Lower lobe of right lung (tissue), 2 donors: ENCODE results near the gene ARMC2. TPM values are rescaled to one million over a fixed set of nuclear protein-coding genes. Genes with fewer than 3 reads are reported as not detected.

ENCODE experiments used
- ATAC-seq, 2 donors: fragments of 200-7000 bp; cut with Tn5 transposase; one replicate each; pipeline ENCODE4 v1.9.1; 2020 to 2022; ENCODE audit warnings: mild to moderate bottlenecking in 2 of 2, moderate library complexity in 2 of 2
- DNase-seq: peaks from one replicate; pipeline ENCODE4 v3.0.0-alpha.2; 2020
- H3K27ac ChIP-seq: fragments of 200-600 bp; one replicate; pipeline ENCODE4 v1.8.0; 2022
- H3K27me3 ChIP-seq: fragments of 200-600 bp; one replicate; pipeline ENCODE4 v1.8.0; 2022; ENCODE audit warnings: low read depth
- H3K36me3 ChIP-seq: fragments of 200-600 bp; one replicate; pipeline ENCODE4 v1.8.0; 2022; ENCODE audit warnings: mild to moderate bottlenecking
- H3K4me1 ChIP-seq: fragments of 200-600 bp; one replicate; pipeline ENCODE4 v1.8.0; 2022
- H3K4me3 ChIP-seq: fragments of 200-600 bp; one replicate; pipeline ENCODE4 v1.8.0; 2022; ENCODE audit warnings: mild to moderate bottlenecking
- H3K9me3 ChIP-seq: fragments of 200-600 bp; one replicate; pipeline ENCODE4 v1.8.0; 2022
- intact Hi-C: fragments of 100-400 bp; cut with DNase I; formaldehyde crosslinking; loops from one replicate; pipeline ENCODE4 v1.11.0; 2022
- total RNA-seq: library from RNA; stranded (reverse); fragmentation: NEBNext Ultra II Directional; extraction: Animal tissue kit (Norgen Biotek cat#: 25700); gene quantifications from one replicate; pipeline ENCODE4 v1.2.1, GENCODE V29; 2021
- TF ChIP-seq, protein P1 (sequence below): fragments of 200-600 bp; IDR thresholded peaks from one replicate; pipeline ENCODE4 v1.8.0; 2022; ENCODE audit warnings: antibody characterized with exemption, mild to moderate bottlenecking
- donor health status: DM: no; HTN: yes; CAD: no; lungs with severe emphysema.

Gene ARMC2
- total RNA-seq, 1 donor from 2014 or later, result 10.8 TPM

DNA sequence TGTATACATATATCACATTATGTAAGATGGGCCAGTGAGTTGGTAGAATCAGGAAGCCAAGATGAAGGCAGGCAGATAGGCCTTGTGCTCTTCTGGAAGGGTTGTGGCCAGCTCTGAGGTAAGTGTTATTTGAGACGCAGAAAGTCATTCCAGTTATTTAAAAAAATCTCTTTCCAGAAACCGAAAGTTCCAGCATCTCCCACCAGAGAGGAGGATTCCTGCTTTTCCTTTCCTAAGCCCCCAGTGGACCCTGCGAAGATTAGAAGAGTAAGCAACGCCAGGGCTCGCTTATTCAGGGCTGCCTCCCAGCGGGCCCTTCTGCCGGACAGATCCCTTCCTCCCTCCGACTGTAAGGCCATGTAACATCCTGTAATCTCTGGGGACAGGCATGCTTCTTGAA is 20.4 kb downstream of the ARMC2 start:
- ATAC-seq (no peak), DNase-seq (no peak)
- H3K4me3 ChIP-seq, result no peak overlapping the region
- H3K27me3 ChIP-seq, result no peaks in the 10 kb centered on the region
- peaks cover 28% of the 10 kb centered on the region for H3K4me1 ChIP-seq
- TF ChIP-seq, protein P1, sequence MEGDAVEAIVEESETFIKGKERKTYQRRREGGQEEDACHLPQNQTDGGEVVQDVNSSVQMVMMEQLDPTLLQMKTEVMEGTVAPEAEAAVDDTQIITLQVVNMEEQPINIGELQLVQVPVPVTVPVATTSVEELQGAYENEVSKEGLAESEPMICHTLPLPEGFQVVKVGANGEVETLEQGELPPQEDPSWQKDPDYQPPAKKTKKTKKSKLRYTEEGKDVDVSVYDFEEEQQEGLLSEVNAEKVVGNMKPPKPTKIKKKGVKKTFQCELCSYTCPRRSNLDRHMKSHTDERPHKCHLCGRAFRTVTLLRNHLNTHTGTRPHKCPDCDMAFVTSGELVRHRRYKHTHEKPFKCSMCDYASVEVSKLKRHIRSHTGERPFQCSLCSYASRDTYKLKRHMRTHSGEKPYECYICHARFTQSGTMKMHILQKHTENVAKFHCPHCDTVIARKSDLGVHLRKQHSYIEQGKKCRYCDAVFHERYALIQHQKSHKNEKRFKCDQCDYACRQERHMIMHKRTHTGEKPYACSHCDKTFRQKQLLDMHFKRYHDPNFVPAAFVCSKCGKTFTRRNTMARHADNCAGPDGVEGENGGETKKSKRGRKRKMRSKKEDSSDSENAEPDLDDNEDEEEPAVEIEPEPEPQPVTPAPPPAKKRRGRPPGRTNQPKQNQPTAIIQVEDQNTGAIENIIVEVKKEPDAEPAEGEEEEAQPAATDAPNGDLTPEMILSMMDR, result no peak
- H3K36me3 ChIP-seq, result peaks cover 3% of the 10 kb centered on the region
- intact Hi-C loops, result no loop called here
- H3K9me3 ChIP-seq, result no peaks in the 10 kb centered on the region
- H3K27ac ChIP-seq, result no peak overlapping the region

GRCh38 chr6:108869876-108870275 is 21.7 kb downstream of the ARMC2 start:
- H3K4me1 ChIP-seq, result peaks cover 40% of the 10 kb centered on the region
- H3K36me3 ChIP-seq, result peaks cover 3% of the 10 kb centered on the region
- H3K27me3 ChIP-seq, result no peaks in the 10 kb centered on the region
- H3K9me3 ChIP-seq, result no peaks in the 10 kb centered on the region
- ATAC-seq, result no peak
- intact Hi-C loops, result no loop called here
- no peak for DNase-seq
- H3K4me3 ChIP-seq, result no peak overlapping the region
- no peak overlapping the region for H3K27ac ChIP-seq
- TF ChIP-seq, protein P1, result no peak

DNA sequence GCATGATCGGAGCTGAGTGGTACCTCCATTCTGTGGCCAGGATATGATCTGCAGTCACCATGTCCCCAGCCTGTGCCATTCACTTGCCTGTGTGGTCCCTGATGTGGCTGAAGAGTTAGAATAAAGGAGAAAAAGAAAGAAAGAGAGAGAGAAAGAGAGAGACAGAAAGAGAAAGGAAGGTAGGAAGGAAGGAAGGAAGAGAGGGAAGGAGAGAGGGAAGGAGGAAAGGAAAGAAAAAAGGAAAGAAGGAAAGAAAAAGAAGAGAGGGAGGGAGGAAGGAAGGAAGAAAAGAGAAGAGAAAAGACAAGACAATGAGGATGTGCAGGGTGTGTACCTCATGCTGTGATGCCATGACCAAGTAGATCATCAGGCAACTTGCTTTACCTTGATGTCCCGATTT is 22.1 kb downstream of the ARMC2 start:
- H3K9me3 ChIP-seq, result no peaks in the 10 kb centered on the region
- H3K4me1 ChIP-seq, result peaks cover 45% of the 10 kb centered on the region
- DNase-seq (no peak), ATAC-seq (no peak)
- no peak overlapping the region for H3K27ac ChIP-seq
- H3K36me3 ChIP-seq, result peaks cover 3% of the 10 kb centered on the region
- no peaks in the 10 kb centered on the region for H3K27me3 ChIP-seq
- TF ChIP-seq, protein P1, result no peak
- no peak overlapping the region for H3K4me3 ChIP-seq
- intact Hi-C loops, result no loop called here

DNA sequence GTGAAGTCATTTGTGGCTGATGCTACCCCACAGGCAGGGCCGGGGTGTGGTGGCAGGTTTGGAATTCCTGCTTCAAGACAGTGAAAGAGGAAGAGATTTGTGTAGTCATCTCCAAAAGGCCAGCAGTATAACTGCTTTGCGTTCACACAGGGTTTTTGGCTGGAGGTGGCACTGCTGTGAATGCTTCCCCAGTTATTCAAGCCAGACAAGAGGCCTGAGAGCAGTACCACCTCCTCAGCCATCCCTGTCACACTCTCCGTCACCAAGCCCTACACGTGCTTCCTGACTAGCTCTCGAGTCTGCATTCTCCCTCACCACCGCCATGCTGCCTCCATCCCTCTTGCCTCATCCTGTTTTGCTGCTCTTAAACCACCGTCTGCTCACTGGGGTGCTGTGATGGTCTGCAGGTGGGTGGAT is 23.9 kb downstream of the ARMC2 start:
- intact Hi-C loops, result no loop called here
- H3K9me3 ChIP-seq, result no peaks in the 10 kb centered on the region
- no peak for DNase-seq
- peak; percentile 69 to 74 for ATAC-seq
- H3K4me3 ChIP-seq, result no peak overlapping the region
- H3K27ac ChIP-seq, result peak overlapping the region; percentile 71
- TF ChIP-seq, protein P1, result no peak
- no peaks in the 10 kb centered on the region for H3K27me3 ChIP-seq
- peaks cover 3% of the 10 kb centered on the region for H3K36me3 ChIP-seq
- peaks cover 63% of the 10 kb centered on the region for H3K4me1 ChIP-seq

- Histone ChIP-seq H3K27me3 (no peaks in the 10 kb centered on the region), H3K4me3 (no peak overlapping the region), H3K36me3 (peaks cover 3% of the 10 kb centered on the region), H3K4me1 (peaks cover 67% of the 10 kb centered on the region), H3K9me3 (no peaks in the 10 kb centered on the region), H3K27ac (peak overlapping the region; percentile 71)
- ATAC-seq (peak; percentile 43 to 70), DNase-seq (no peak)
- TF ChIP-seq, protein P1, result no peak
- intact Hi-C loops, result no loop called here
Observed at GRCh38 chr6:108872575-108872974, 24.4 kb downstream of the ARMC2 start.

DNA sequence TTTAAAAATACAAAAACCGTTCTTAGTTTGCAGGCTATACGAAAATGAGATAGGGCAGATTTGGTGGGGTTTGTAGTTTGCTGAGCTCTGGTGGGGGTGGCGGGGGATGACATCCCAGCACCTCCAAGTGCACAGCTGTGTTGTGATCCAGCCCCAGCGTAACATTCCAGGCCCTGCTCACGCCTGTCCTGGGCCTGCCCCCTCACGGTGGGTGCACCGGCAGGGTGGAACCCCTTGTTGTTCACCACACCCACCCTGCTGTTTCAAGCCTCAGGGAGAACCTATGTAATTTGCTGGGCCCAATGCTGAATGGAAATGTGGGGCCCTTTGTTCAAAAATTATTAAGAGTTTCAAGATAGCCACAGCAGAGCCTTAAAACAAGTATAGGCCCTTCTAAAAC is 25.0 kb downstream of the ARMC2 start:
- Histone ChIP-seq H3K27me3 (no peaks in the 10 kb centered on the region), H3K27ac (peak overlapping the region; percentile 71), H3K36me3 (peaks cover 3% of the 10 kb centered on the region), H3K4me1 (peaks cover 74% of the 10 kb centered on the region), H3K4me3 (no peak overlapping the region), H3K9me3 (no peaks in the 10 kb centered on the region)
- DNase-seq, result no peak
- TF ChIP-seq, protein P1, result no peak
- intact Hi-C loops, result no loop called here
- no peak for ATAC-seq
